Activated CD4-positive, alpha-beta T cell treated with anti-CD3 and anti-CD28 coated beads for 24 hours (primary cell): ENCODE results near the gene NHLRC4.

Experiments used
- DNase-seq, 2 donors: peaks; one replicate each; pipeline ENCODE4 v3.0.0-alpha.2; 2020; ENCODE audit warnings: low read depth in 2 of 2

NHLRC4 gene

GRCh38 chr16:553601-554296 is 13.1 kb upstream of the NHLRC4 start:
- no peak for DNase-seq

GRCh38 chr16:554297-554621 is 12.5 kb upstream of the NHLRC4 start:
- DNase-seq = no peak

- no peak for DNase-seq
These were observed 12.0 kb upstream of the NHLRC4 start for GRCh38 chr16:554640-555365.

DNA sequence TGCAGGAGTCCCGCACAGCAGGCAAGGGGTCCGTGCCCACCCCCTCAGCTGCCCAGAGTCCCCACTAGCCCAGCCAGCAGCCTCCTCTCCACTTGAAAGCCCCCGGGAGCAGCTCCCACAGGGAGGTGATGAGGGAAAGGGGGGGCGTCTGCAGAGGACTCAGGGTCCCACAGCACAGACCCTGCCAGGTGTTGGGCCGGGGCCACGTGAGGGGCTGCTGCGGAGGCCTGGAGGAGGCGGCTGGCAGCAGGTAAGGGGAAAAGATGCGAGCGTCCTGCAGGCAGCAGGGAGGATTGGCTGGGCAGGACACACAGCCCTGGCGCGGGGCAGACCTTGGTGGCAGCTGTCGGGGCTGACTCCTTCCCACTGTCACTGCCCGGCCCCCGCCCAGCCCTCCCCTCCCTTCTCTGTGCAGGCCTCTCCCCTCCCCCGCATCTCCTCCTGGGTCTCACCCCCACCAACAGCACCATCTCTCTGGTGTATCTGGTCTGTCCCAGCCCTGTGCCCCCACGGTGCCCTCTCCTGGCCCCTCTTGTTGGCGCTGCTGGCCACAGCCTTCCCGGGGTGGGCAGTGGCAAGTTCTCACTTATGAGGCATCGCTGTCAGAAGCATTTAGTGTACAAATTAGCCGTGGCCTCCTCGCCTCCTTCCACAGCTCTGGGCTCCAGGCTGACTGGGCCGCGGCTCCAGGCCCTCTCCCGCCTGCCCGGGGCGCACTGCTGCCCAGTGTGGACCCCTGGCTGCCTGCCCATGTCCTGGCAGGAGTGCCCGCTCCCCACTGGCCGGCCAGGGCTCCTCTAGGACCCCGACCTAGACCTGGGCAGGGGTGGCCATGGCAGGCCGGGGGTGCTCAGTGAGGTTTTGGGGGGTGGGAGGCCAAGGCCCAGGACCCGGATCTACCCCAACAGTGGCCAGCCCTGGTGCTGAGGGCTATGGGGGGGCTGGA is 11.0 kb upstream of the NHLRC4 start:
- DNase-seq = no peak

DNA sequence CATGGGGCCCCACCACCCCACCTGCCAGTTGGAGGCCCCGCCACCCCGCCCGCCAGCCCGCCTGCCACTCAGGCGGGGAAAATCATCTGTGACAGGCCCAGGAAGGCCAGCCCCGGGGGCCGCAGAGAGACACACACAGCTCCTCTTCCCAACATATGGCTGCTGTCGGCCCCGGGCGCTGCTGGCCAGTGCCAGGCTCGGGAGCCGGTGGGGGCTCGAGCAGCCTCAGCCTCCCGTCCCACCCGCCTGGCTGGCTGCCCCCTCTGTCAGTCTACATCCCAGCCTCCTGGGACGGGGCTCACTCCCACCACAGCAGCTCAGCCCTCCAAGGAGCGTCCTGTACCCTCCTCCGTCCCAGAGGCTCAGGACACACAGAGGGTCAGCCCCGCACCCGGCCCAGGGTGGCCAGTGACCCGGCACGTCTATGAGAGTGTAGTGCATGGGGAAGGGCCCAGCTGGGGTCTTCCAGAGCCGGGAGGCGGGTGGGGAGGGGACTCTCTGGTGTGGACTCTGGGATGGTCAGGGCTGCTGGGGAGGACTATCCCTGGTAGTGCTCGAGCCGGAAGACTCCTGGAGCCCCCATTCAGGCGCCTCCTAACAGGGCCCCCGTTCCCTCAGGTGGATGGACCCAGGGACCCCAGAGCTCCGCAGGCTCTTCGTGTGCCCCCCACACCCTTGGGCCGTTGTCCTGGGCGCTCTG is 10.2 kb upstream of the NHLRC4 start:
- no peak for DNase-seq

GRCh38 chr16:557463-558297 is 9.1 kb upstream of the NHLRC4 start:
- no peak for DNase-seq

DNA sequence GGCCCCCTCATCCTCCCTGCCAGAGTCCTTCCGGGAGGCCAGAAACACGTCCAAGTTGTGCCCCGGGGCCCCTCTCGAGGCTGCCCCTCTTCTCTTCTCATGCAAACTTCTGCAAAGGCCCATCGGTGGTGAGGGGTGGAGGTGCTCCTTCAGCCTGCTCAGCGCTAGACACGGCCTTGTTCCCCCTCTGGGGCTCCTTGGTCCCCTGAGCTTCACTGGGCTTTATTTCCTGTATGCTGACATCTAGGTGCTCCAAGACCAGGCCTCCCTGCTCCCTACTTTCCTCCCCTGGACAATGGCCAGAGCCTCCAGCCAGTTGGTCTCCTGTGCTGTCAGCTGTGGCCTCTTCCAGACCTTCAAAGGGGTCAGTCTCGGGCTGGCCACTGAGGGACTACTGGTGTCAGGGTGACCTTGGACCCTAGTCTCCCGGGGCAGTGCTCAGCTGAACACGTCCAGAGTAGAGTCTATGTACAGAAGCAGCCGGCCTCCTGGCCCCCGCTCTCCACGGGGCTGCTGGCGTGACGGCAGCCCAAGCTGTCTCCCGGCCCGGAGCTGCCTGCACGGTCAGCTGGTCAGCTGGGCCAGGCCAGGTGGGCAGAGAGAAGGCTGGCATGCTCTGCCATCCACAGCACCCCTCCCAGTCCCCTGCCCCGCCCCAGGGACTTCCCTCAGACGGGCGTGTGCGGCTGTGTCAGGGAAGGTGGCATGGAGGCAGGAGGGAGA is 8.3 kb upstream of the NHLRC4 start:
- no peak for DNase-seq

DNA sequence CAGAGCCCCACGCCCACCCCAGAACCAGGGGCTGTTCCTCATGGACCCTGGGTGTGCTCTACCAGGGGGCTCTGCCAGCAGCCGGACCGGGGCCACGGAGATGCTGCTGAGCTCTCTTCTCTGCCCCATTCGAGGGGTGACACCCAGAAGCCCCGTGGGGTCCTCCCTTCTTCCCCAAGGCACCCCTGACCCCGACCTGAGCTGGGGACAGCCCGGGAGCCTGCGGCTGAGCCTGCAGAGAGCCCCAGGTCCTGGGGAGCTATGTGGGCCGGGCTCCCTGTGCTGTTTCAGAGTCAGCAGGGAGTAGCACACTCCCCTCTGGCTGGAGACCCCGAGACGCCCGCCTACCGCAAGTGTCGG is 7.8 kb upstream of the NHLRC4 start:
- no peak for DNase-seq

DNA sequence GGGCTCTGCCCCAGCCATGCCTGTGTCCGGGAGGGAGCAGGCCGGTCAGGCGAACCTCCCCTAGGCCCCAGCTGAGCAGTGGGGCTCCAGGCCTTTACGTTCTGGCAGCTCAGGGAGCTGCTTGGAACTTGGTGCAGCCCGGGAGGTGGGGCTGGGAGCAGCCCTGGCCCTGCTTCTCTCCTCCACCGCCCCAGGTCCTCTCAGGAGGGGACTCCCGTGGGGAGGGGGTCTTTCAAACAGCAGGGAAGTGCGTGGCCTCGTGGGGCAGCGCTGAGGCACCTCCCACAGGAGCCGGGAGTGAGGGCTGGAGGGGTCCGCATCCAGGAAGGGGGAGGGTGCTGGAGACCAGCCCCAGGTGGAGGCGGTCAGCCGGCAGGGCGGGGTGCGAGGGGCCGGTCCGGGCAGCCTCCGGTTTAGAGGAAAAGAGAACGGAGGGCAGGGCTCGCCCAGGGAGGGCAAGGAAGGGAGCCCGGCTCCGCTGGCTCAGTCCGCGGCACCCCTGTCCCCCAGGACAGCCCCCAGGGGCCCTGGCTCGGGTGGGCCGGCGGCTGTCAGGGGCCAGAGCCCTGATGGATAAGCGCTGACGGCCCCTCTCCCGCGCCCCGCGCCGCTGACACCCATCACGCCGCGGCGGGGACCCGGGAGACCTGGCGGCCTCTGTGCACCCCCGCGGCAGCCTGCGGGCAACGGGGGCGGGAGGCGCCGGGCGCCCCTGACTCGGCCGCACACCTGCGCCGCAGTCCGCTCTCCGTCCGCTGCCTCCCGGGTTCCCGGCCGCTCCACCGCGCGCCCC is 7.2 kb upstream of the NHLRC4 start:
- no peak for DNase-seq

- DNase-seq = no peak
These were observed 6.6 kb upstream of the NHLRC4 start, which contains the start of gene PRR35 for GRCh38 chr16:560204-560700. PRR35 (plus strand) TSS chr16:560394; CDS start chr16:563295, 2,901 bp downstream.

GRCh38 chr16:560701-561412 is 5.9 kb upstream of the NHLRC4 start:
- no peak for DNase-seq

DNA sequence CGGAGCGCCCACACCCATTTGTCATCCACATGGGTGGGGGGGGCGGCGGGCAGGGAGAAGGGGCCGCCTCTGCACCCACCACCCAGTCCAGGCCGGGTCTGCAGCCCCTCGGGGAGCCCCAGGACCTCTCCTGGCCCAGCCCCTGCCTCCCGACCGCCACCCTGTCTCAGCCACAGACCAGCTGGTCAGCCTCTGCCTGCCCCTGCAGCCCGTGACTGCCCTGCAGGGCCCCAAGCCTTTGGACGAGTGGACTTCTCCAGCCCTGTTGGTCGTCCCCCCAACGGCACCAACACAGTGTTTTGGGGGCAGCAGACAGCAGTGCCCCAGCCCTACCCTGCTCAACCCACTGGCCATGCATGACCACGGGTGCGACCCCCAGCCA is 5.4 kb upstream of the NHLRC4 start:
- DNase-seq = no peak

GRCh38 chr16:561957-562938 is 4.6 kb upstream of the NHLRC4 start:
- no peak for DNase-seq

GRCh38 chr16:563072-563644 is 3.6 kb upstream of the NHLRC4 start:
- no peak for DNase-seq

GRCh38 chr16:564690-565418 is 2.0 kb upstream of the NHLRC4 start:
- DNase-seq = no peak
